Measurements from ENCODE around the gene ZSWIM5.

Gene ZSWIM5

GRCh38 chr1:45093334-45093733, 113.1 kb downstream of the ZSWIM5 start (continued):
- TF ChIP-seq REST (tag by site-specific recombination; IDR thresholded peaks at IDR 0.05): no peak

- Histone ChIP-seq H3K4me1 (ENCODE audit: control insufficient read depth, insufficient read depth, low read length) (no peaks in the 10 kb centered on the region), H3K9me3 (ENCODE audit: control insufficient read depth, insufficient read depth, low read depth, low read length) (no peaks in the 10 kb centered on the region), H3K36me3 (ENCODE audit: control insufficient read depth in 2 of 2, insufficient read depth in 1 of 2, low read length in 2 of 2) (no peaks in the 10 kb centered on the region), H3K4me3 (ENCODE audit: low read depth, low read length) (no peak overlapping the region), H3K27ac (ENCODE audit: extremely low read depth, low read depth, low read length) (no peak overlapping the region)
- POLR2A ChIA-PET: no interaction called here
- no peak for TF ChIP-seq ZFP37 (tag by site-specific recombination; IDR thresholded peaks at IDR 0.05)
- CTCF ChIA-PET: interaction anchor here (1.5 kb wide), 1 partner anchor 71 kb away, joined by 3 read pairs; no protein-coding TSS in a partner anchor
Measured at GRCh38 chr1:45089711-45090110, 116.7 kb downstream of the ZSWIM5 start.

GRCh38 chr1:45084562-45084961, 121.8 kb downstream of the ZSWIM5 start:
- TF ChIP-seq, protein P1, sequence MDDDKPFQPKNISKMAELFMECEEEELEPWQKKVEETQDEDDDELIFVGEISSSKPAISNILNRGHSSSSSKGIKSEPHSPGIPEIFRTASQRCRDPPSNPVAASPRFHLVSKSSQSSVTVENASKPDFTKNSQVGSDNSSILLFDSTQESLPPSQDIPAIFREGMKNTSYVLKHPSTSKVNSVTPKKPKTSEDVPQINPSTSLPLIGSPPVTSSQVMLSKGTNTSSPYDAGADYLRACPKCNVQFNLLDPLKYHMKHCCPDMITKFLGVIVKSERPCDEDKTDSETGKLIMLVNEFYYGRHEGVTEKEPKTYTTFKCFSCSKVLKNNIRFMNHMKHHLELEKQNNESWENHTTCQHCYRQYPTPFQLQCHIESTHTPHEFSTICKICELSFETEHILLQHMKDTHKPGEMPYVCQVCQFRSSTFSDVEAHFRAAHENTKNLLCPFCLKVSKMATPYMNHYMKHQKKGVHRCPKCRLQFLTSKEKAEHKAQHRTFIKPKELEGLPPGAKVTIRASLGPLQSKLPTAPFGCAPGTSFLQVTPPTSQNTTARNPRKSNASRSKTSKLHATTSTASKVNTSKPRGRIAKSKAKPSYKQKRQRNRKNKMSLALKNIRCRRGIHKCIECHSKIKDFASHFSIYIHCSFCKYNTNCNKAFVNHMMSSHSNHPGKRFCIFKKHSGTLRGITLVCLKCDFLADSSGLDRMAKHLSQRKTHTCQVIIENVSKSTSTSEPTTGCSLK (tag by site-specific recombination; IDR thresholded peaks at IDR 0.05): no peak
- TF ChIP-seq ZNF626 (tag by site-specific recombination; IDR thresholded peaks at IDR 0.05) (no peak), ZSCAN16 (tag by site-specific recombination; IDR thresholded peaks at IDR 0.05) (no peak), ZNF792 (tag by site-specific recombination; IDR thresholded peaks at IDR 0.05) (no peak), ZNF501 (tag by site-specific recombination; IDR thresholded peaks at IDR 0.05) (no peak), ZNF132 (tag by site-specific recombination; IDR thresholded peaks at IDR 0.05; ENCODE audit: borderline replicate concordance) (no peak), GFI1B (tag by site-specific recombination; IDR thresholded peaks at IDR 0.05) (no peak), ZNF510 (tag by site-specific recombination; IDR thresholded peaks at IDR 0.05; ENCODE audit: insufficient replicate concordance) (no peak)
- Histone ChIP-seq H3K27ac (ENCODE audit: extremely low read depth, low read depth, low read length) (no peak overlapping the region), H3K4me3 (ENCODE audit: low read depth, low read length) (no peak overlapping the region), H3K4me1 (ENCODE audit: control insufficient read depth, insufficient read depth, low read length) (no peaks in the 10 kb centered on the region), H3K36me3 (ENCODE audit: control insufficient read depth in 2 of 2, insufficient read depth in 1 of 2, low read length in 2 of 2) (no peaks in the 10 kb centered on the region), H3K9me3 (ENCODE audit: control insufficient read depth, insufficient read depth, low read depth, low read length) (no peaks in the 10 kb centered on the region)
- ChIA-PET POLR2A (no interaction called here), CTCF (no interaction called here)

DNA sequence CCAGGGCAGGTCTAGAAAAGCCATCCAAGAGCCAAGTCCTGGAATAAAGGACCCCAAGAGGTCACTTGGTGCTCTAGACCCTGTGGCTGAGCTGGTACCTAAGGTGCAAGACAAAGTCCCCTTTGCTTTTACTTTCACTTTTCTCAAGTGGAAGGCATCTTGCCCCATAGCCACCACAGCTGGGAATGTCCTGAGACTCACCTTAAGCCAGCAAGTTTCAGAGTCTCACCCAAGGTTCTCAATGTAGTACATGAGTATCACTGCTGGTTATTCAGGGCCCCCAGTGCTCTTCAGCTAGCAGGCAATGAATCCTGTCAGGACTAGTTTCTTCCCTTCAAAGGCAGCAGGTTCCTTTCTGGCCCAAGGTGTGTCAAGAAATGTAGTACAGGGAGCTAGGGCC, 126.9 kb downstream of the ZSWIM5 start:
- Histone ChIP-seq H3K27ac (ENCODE audit: extremely low read depth, low read depth, low read length) (no peak overlapping the region), H3K9me3 (ENCODE audit: control insufficient read depth, insufficient read depth, low read depth, low read length) (no peaks in the 10 kb centered on the region), H3K4me1 (ENCODE audit: control insufficient read depth, insufficient read depth, low read length) (no peaks in the 10 kb centered on the region), H3K4me3 (ENCODE audit: low read depth, low read length) (no peak overlapping the region), H3K36me3 (ENCODE audit: control insufficient read depth in 2 of 2, insufficient read depth in 1 of 2, low read length in 2 of 2) (no peaks in the 10 kb centered on the region)
- ChIA-PET POLR2A (no interaction called here), CTCF (interaction anchor here (0.6 kb wide), 1 partner anchor 1174 kb away, joined by 3 read pairs; no protein-coding TSS in a partner anchor)
- no peak for TF ChIP-seq ZNF621 (tag by site-specific recombination; IDR thresholded peaks at IDR 0.05)
- no peak for TF ChIP-seq YY1 (tag by site-specific recombination; IDR thresholded peaks at IDR 0.05)
- no peak for TF ChIP-seq ZNF112 (tag by site-specific recombination; IDR thresholded peaks at IDR 0.05)
- no peak for TF ChIP-seq ZFP37 (tag by site-specific recombination; IDR thresholded peaks at IDR 0.05)
- no peak for TF ChIP-seq ZNF18 (tag by site-specific recombination; IDR thresholded peaks at IDR 0.05)
- TF ChIP-seq HIC1 (tag by site-specific recombination; IDR thresholded peaks at IDR 0.05): no peak
- TF ChIP-seq ZNF785 (tag by site-specific recombination; IDR thresholded peaks at IDR 0.05): no peak
- no peak for TF ChIP-seq ZNF660 (tag by site-specific recombination; IDR thresholded peaks at IDR 0.05)
- TF ChIP-seq ZNF19 (tag by site-specific recombination; IDR thresholded peaks at IDR 0.05; ENCODE audit: low read depth): no peak
- no peak for TF ChIP-seq ZNF274 (IDR thresholded peaks at IDR 0.05; ENCODE audit: low read length)
- no peak for TF ChIP-seq ZNF274 (tag by site-specific recombination; IDR thresholded peaks at IDR 0.05; ENCODE audit: borderline replicate concordance)

All from HEK293 (cell line).